Measurements from ENCODE around the gene SMIM9. TPM values are rescaled to one million over a fixed set of nuclear protein-coding genes. Genes with fewer than 3 reads are reported as not detected.

SMIM9 gene
- total and polyA plus RNA-seq, 4 donors: 0.28 TPM; not detected in 3

- ATAC-seq (ENCODE audit: insufficient read depth, low FRiP score): no peak
- peaks cover 0 to 4% (median 0%) of the 10 kb centered on the region in 4 donors for H3K36me3 ChIP-seq (ENCODE audit: control insufficient read depth in 4 of 4, insufficient read depth in 4 of 4, low read length in 4 of 4)
- TF ChIP-seq CTCF (IDR thresholded peaks at IDR 0.05; ENCODE audit: control extremely low read depth, extremely low read depth): no peak
Observed at GRCh38 chrX:154855256-154855655, 20.8 kb upstream of the SMIM9 start.

GRCh38 chrX:154850957-154851611, 16.6 kb upstream of the SMIM9 start:
- TF ChIP-seq CTCF (IDR thresholded peaks at IDR 0.05; ENCODE audit: control extremely low read depth, extremely low read depth): no peak

More at GRCh38 chrX:154855256-154855655, 20.8 kb upstream of the SMIM9 start:
- Histone ChIP-seq H3K27ac (ENCODE audit: low read depth in 1 of 2, low read length in 1 of 2) (no peak overlapping the region), H3K9ac (ENCODE audit: insufficient read depth in 1 of 2, low read length in 2 of 2) (no peak overlapping the region), H3K4me1 (ENCODE audit: control insufficient read depth in 5 of 5, insufficient read depth in 5 of 5, low read length in 5 of 5) (no peaks in the 10 kb centered on the region), H3K27me3 (ENCODE audit: control insufficient read depth in 3 of 3, insufficient read depth in 3 of 3, low read length in 2 of 3) (no peaks in the 10 kb centered on the region), H3K9me3 (ENCODE audit: control insufficient read depth in 4 of 4, insufficient read depth in 3 of 4, low read length in 3 of 4) (peaks cover 0 to 5% (median 2%) of the 10 kb centered on the region in 4 donors), H3K4me3 (no peak overlapping the region)
- no peak for DNase-seq

GRCh38 chrX:154840856-154841255, 6.4 kb upstream of the SMIM9 start:
- no peaks in the 10 kb centered on the region for H3K27me3 ChIP-seq (ENCODE audit: control insufficient read depth in 3 of 3, insufficient read depth in 3 of 3, low read length in 2 of 3)
- 78 to 89% methylated on average over 2 of the region's 2 CpGs for WGBS, 2 donors
- peak; percentile 83 for ATAC-seq (ENCODE audit: insufficient read depth, low FRiP score)
- H3K9me3 ChIP-seq (ENCODE audit: control insufficient read depth in 4 of 4, insufficient read depth in 3 of 4, low read length in 3 of 4): peaks cover 0 to 3% (median 0%) of the 10 kb centered on the region in 4 donors
- H3K9ac ChIP-seq (ENCODE audit: insufficient read depth in 1 of 2, low read length in 2 of 2): no peak overlapping the region
- H3K36me3 ChIP-seq (ENCODE audit: control insufficient read depth in 4 of 4, insufficient read depth in 4 of 4, low read length in 4 of 4): no peaks in the 10 kb centered on the region
- no peak overlapping the region for H3K4me3 ChIP-seq
- peak in 2 of 3 donors; percentile 41 to 53 for DNase-seq
- peak; percentile 29 for TF ChIP-seq CTCF (IDR thresholded peaks at IDR 0.05; ENCODE audit: control extremely low read depth, extremely low read depth)
- no peak overlapping the region for H3K27ac ChIP-seq (ENCODE audit: low read depth in 1 of 2, low read length in 1 of 2)
- no peaks in the 10 kb centered on the region for H3K4me1 ChIP-seq (ENCODE audit: control insufficient read depth in 5 of 5, insufficient read depth in 5 of 5, low read length in 5 of 5)

More at GRCh38 chrX:154850957-154851611, 16.6 kb upstream of the SMIM9 start:
- no peaks in the 10 kb centered on the region for H3K4me1 ChIP-seq (ENCODE audit: control insufficient read depth in 5 of 5, insufficient read depth in 5 of 5, low read length in 5 of 5)
- H3K36me3 ChIP-seq (ENCODE audit: control insufficient read depth in 4 of 4, insufficient read depth in 4 of 4, low read length in 4 of 4): no peaks in the 10 kb centered on the region
- peaks cover 0 to 5% (median 2%) of the 10 kb centered on the region in 4 donors for H3K9me3 ChIP-seq (ENCODE audit: control insufficient read depth in 4 of 4, insufficient read depth in 3 of 4, low read length in 3 of 4)
- 87 to 96% methylated on average over 1 of the region's 1 CpG for WGBS, 2 donors
- DNase-seq: no peak
- H3K9ac ChIP-seq (ENCODE audit: insufficient read depth in 1 of 2, low read length in 2 of 2): no peak overlapping the region
- no peak for ATAC-seq (ENCODE audit: insufficient read depth, low FRiP score)
- H3K27me3 ChIP-seq (ENCODE audit: control insufficient read depth in 3 of 3, insufficient read depth in 3 of 3, low read length in 2 of 3): no peaks in the 10 kb centered on the region
- no peak overlapping the region for H3K4me3 ChIP-seq
- H3K27ac ChIP-seq (ENCODE audit: low read depth in 1 of 2, low read length in 1 of 2): no peak overlapping the region
